Astrocyte (in vitro differentiated cells and primary cell): Measurements from ENCODE around the gene FMO1.

Experiments used
- EZH2 ChIP-seq: IDR thresholded peaks from 2 replicates; pipeline ENCODE4 v1.6.1; 2012; ENCODE audit warnings: mild to moderate bottlenecking, low read length, inconsistent platforms; ENCODE audit not compliant: insufficient read depth
- TF ChIP-seq, protein P1 (sequence below): IDR thresholded peaks from 2 replicates; pipeline ENCODE4 v1.5.1; 2011; ENCODE audit warnings: low read depth, mild to moderate bottlenecking, inconsistent platforms, low read length, moderate library complexity; ENCODE audit not compliant: insufficient read depth

DNA sequence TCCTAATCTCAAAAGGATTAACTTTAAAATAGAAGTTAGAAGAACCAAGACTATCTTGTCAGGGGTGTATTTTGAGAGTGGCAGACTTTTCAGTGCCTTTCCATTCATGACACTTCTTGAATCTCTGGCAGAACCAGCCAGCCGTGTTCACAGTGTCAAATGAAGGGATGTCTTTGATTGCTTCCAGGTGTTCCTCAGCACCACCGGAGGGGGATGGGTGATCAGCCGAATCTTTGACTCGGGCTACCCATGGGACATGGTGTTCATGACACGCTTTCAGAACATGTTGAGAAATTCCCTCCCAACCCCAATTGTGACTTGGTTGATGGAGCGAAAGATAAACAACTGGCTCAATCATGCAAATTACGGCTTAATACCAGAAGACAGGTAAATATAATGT is 32.3 kb downstream of the FMO1 start:
- TF ChIP-seq EZH2, result no peak
- TF ChIP-seq, protein P1, sequence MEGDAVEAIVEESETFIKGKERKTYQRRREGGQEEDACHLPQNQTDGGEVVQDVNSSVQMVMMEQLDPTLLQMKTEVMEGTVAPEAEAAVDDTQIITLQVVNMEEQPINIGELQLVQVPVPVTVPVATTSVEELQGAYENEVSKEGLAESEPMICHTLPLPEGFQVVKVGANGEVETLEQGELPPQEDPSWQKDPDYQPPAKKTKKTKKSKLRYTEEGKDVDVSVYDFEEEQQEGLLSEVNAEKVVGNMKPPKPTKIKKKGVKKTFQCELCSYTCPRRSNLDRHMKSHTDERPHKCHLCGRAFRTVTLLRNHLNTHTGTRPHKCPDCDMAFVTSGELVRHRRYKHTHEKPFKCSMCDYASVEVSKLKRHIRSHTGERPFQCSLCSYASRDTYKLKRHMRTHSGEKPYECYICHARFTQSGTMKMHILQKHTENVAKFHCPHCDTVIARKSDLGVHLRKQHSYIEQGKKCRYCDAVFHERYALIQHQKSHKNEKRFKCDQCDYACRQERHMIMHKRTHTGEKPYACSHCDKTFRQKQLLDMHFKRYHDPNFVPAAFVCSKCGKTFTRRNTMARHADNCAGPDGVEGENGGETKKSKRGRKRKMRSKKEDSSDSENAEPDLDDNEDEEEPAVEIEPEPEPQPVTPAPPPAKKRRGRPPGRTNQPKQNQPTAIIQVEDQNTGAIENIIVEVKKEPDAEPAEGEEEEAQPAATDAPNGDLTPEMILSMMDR, result no peak
